Epidermal melanocyte (primary cell): ENCODE data around the gene CCR3.

Source experiments
- DNase-seq: peaks from one replicate; pipeline ENCODE4 v3.0.0; 2011; ENCODE audit warnings: low spot score; ENCODE audit not compliant: insufficient read length

CCR3 gene

GRCh38 chr3:46297658-46298423 lies 55.6 kb downstream of the CCR3 start:
- DNase-seq = no peak

- no peak for DNase-seq
Measured at GRCh38 chr3:46298871-46299607, 56.8 kb downstream of the CCR3 start.

GRCh38 chr3:46299608-46300460 lies 57.6 kb downstream of the CCR3 start:
- no peak for DNase-seq

- no peak for DNase-seq
Measured at GRCh38 chr3:46300461-46300789, 58.2 kb downstream of the CCR3 start.

GRCh38 chr3:46301122-46301835 lies 59.0 kb downstream of the CCR3 start:
- no peak for DNase-seq

- DNase-seq = no peak
Measured at GRCh38 chr3:46303240-46303639, 61.0 kb downstream of the CCR3 start.

- DNase-seq = no peak
Measured at GRCh38 chr3:46304739-46305138, 62.5 kb downstream of the CCR3 start.

- no peak for DNase-seq
Measured at GRCh38 chr3:46312991-46313390, 70.7 kb downstream of the CCR3 start.

GRCh38 chr3:46314517-46314916 lies 72.3 kb downstream of the CCR3 start:
- DNase-seq = no peak

- no peak for DNase-seq
Measured at GRCh38 chr3:46316206-46316605, 73.9 kb downstream of the CCR3 start.
